PC-3 (cell line): Measurements from ENCODE around the gene LRRC8A. TPM values are rescaled to one million over a fixed set of nuclear protein-coding genes. Genes with fewer than 3 reads are reported as not detected.
"Not testable (repeated sequence)": the region's sequence is repeated elsewhere in the genome, so short reads cannot be mapped to it uniquely, and the experiment has no call there.

ENCODE experiments used
- ATAC-seq: fragments of 200-7000 bp; cut with Tn5 transposase; 2 replicates; pipeline ENCODE4 v1.9.1; 2020; ENCODE audit warnings: mild to moderate bottlenecking, moderate library complexity
- BruUV-seq: library from RNA; stranded (reverse); fragments of 400-500 nt; replicated peaks from 2 replicates; lab custom pipeline; 2021; lab: Mats Ljungman, UMichigan
- CTCF ChIA-PET: fragments of 300-600 bp; sonication (Branson Sonifier 250); formaldehyde crosslinking; loops from one replicate; lab custom pipeline; 2022; ENCODE audit warnings: antibody characterized with exemption; lab: Charles Lee
- POLR2A ChIA-PET: fragments of 300-600 bp; sonication (Branson Sonifier 250); formaldehyde crosslinking; loops from one replicate; lab custom pipeline; 2022; ENCODE audit warnings: antibody characterized with exemption; ENCODE audit not compliant: unreplicated experiment; lab: Charles Lee
- DNase-seq: peaks from one replicate; pipeline ENCODE4 v3.0.0-alpha.2; 2015
- H2AFZ ChIP-seq: fragments of 300-600 bp; sonication (generic); 2 replicates; pipeline ENCODE4 v1.6.0; 2016; ENCODE audit warnings: antibody characterized with exemption, low read length
- H3F3A ChIP-seq: fragments of 300-600 bp; sonication (generic); one replicate; pipeline ENCODE4 v1.6.0; 2017; ENCODE audit warnings: antibody characterized with exemption, low read length, control low read depth, mild to moderate bottlenecking; ENCODE audit not compliant: unreplicated experiment
- H3K27ac ChIP-seq: fragments of 300-600 bp; sonication (generic); 2 replicates; pipeline ENCODE4 v1.5.1; 2016; ENCODE audit warnings: mild to moderate bottlenecking, low read length
- H3K27me3 ChIP-seq: fragments of 300-600 bp; sonication (generic); 2 replicates; pipeline ENCODE4 v1.6.1; 2016; ENCODE audit warnings: low read length, mixed read lengths
- H3K36me3 ChIP-seq: fragments of 300-600 bp; sonication (generic); 2 replicates; pipeline ENCODE4 v1.6.1; 2016; ENCODE audit warnings: low read depth, mixed run types, low read length, mixed read lengths
- H3K4me1 ChIP-seq: fragments of 300-600 bp; sonication (generic); 2 replicates; pipeline ENCODE4 v1.5.1; 2016; ENCODE audit warnings: low read length; ENCODE audit not compliant: insufficient read depth
- H3K4me2 ChIP-seq: fragments of 300-600 bp; sonication (generic); 2 replicates; pipeline ENCODE4 v1.6.0; 2016; ENCODE audit warnings: low read length
- H3K4me3 ChIP-seq: fragments of 300-600 bp; sonication (generic); 2 replicates; pipeline ENCODE4 v1.5.1; 2016; ENCODE audit warnings: mild to moderate bottlenecking, low read length, mixed read lengths
- H3K79me2 ChIP-seq: fragments of 300-600 bp; sonication (generic); 2 replicates; pipeline ENCODE4 v1.6.1; 2017; ENCODE audit warnings: low read length, mixed read lengths
- H3K9ac ChIP-seq: fragments of 300-600 bp; sonication (generic); 2 replicates; pipeline ENCODE4 v1.6.0; 2016; ENCODE audit warnings: mild to moderate bottlenecking, low read length
- H3K9me2 ChIP-seq: fragments of 300-600 bp; sonication (generic); replicated peaks from 2 replicates; pipeline ENCODE4 v1.6.1; 2016; ENCODE audit warnings: mixed run types, low read length, mixed read lengths
- H3K9me3 ChIP-seq: fragments of 300-600 bp; sonication (generic); 2 replicates; pipeline ENCODE4 v1.6.1; 2016; ENCODE audit warnings: low read length, mixed read lengths
- H4K20me1 ChIP-seq: fragments of 300-600 bp; sonication (generic); 2 replicates; pipeline ENCODE4 v1.6.1; 2016; ENCODE audit warnings: low read length, mixed read lengths
- EZH2 ChIP-seq: fragments of 300-600 bp; sonication (generic); IDR thresholded peaks from one replicate; pipeline ENCODE4 v1.6.1; 2017; ENCODE audit warnings: antibody characterized with exemption, mild to moderate bottlenecking, low read length; ENCODE audit not compliant: unreplicated experiment
- EZH2phosphoT487 ChIP-seq: fragments of 300-600 bp; sonication (generic); IDR thresholded peaks from 2 replicates; pipeline ENCODE4 v1.6.1; 2018; ENCODE audit warnings: mild to moderate bottlenecking, antibody characterized with exemption, low read length, borderline replicate concordance
- intact Hi-C: fragments of 100-400 bp; cut with micrococcal nuclease; formaldehyde crosslinking; loops from 2 replicates; pipeline ENCODE4 v1.9.0; 2023
- total RNA-seq: library from RNA; depleted of rRNA; stranded (reverse); fragments of >200 nt; gene quantifications from 2 replicates; pipeline ENCODE4 v1.2.3, GENCODE V29; 2014
- TF ChIP-seq, protein P1 (sequence below): fragments of 300-600 bp; sonication (generic); conservative IDR thresholded peaks from 2 replicates; pipeline ENCODE4 v1.5.1; 2017; ENCODE audit warnings: antibody characterized with exemption, low read depth, mild to moderate bottlenecking, low read length

LRRC8A gene
- total RNA-seq, 1 experiment from 2014 or later = 65.5 TPM

- TF ChIP-seq EZH2 = no peak
- TF ChIP-seq, protein P1, sequence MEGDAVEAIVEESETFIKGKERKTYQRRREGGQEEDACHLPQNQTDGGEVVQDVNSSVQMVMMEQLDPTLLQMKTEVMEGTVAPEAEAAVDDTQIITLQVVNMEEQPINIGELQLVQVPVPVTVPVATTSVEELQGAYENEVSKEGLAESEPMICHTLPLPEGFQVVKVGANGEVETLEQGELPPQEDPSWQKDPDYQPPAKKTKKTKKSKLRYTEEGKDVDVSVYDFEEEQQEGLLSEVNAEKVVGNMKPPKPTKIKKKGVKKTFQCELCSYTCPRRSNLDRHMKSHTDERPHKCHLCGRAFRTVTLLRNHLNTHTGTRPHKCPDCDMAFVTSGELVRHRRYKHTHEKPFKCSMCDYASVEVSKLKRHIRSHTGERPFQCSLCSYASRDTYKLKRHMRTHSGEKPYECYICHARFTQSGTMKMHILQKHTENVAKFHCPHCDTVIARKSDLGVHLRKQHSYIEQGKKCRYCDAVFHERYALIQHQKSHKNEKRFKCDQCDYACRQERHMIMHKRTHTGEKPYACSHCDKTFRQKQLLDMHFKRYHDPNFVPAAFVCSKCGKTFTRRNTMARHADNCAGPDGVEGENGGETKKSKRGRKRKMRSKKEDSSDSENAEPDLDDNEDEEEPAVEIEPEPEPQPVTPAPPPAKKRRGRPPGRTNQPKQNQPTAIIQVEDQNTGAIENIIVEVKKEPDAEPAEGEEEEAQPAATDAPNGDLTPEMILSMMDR = peak; percentile 75
- Histone ChIP-seq H4K20me1 (no peaks in the 10 kb centered on the region), H3K9ac (no peak overlapping the region), H3K27ac (no peak overlapping the region), H3F3A (no peaks in the 10 kb centered on the region), H3K36me3 (no peaks in the 10 kb centered on the region), H3K9me2 (no peaks in the 10 kb centered on the region), H3K27me3 (no peaks in the 10 kb centered on the region), H3K79me2 (no peaks in the 10 kb centered on the region), H3K4me2 (no peak overlapping the region), H2AFZ (0 out of 2 replicates have a peak overlapping the region, but pooled peaks have one; percentile 37), H3K4me1 (no peaks in the 10 kb centered on the region), H3K4me3 (no peak overlapping the region), H3K9me3 (no peaks in the 10 kb centered on the region)
- no TSS peak for BruUV-seq
- DNase-seq (peak; percentile 67), ATAC-seq (peak; percentile 80)
- ChIA-PET CTCF (interaction anchor here (0.6 kb wide), 1 partner anchor 266 kb away, joined by 3 read pairs; no protein-coding TSS in a partner anchor), POLR2A (interaction anchor here (0.5 kb wide), 1 partner anchor 12 kb away, joined by 3 read pairs; no protein-coding TSS in a partner anchor)
- intact Hi-C loops = loop anchor here (1.0 kb wide), 1 partner anchor 65 kb away; no protein-coding TSS in a partner anchor
Measured at GRCh38 chr9:128863647-128864046, 18.3 kb upstream of the LRRC8A start.

GRCh38 chr9:128870128-128870940, 11.6 kb upstream of the LRRC8A start:
- Histone ChIP-seq H3K36me3 (no peaks in the 10 kb centered on the region), H3K9me3 (no peaks in the 10 kb centered on the region), H3K9ac (no peak overlapping the region), H3K9me2 (no peaks in the 10 kb centered on the region), H3K4me1 (peaks cover 3% of the 10 kb centered on the region; the same call in 1 of the 2 replicates), H4K20me1 (no peaks in the 10 kb centered on the region), H3K4me3 (no peak overlapping the region), H3K79me2 (no peaks in the 10 kb centered on the region), H3K4me2 (no peak overlapping the region), H3K27ac (no peak overlapping the region), H3K27me3 (no peaks in the 10 kb centered on the region), H3F3A (no peaks in the 10 kb centered on the region), H2AFZ (no peak overlapping the region)
- intact Hi-C loops = no loop called here
- POLR2A ChIA-PET = no interaction called here
- TF ChIP-seq EZH2 = no peak
- TF ChIP-seq, protein P1 = no peak
- no peak for TF ChIP-seq EZH2phosphoT487
- no TSS peak for BruUV-seq
- CTCF ChIA-PET = no interaction called here
- DNase-seq (no peak), ATAC-seq (no peak)

DNA sequence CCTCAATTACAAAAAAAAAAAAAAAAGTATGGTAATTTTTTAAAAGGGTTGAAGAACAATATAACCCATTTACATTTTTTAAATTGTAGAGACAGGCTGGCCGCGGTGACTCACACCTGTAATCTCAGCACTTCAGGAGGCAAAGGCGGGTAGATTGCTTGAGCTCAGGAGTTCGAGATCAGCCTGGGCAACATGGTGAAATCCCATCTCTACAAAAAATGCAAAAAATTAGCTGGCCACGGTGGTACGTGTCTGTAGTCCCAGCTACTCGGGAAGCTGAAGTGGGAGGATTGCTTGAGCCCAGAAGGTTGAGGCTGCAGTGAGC, 11.0 kb upstream of the LRRC8A start:
- H3K79me2 ChIP-seq, intact Hi-C loops, ATAC-seq, H3K9me2 ChIP-seq, DNase-seq, BruUV-seq, H3K4me1 ChIP-seq, H3K27ac ChIP-seq, H3K4me3 ChIP-seq, H2AFZ ChIP-seq, H3K9me3 ChIP-seq, H4K20me1 ChIP-seq, H3K4me2 ChIP-seq, POLR2A ChIA-PET, H3K9ac ChIP-seq, H3F3A ChIP-seq, H3K27me3 ChIP-seq, H3K36me3 ChIP-seq: not testable (repeated sequence)
- CTCF ChIA-PET = interaction anchor here (0.6 kb wide), 1 partner anchor 1383 kb away, joined by 3 read pairs; no protein-coding TSS in a partner anchor
